Measurements from ENCODE around the gene SV2C.
"Not testable (repeated sequence)": the region's sequence is repeated elsewhere in the genome, so short reads cannot be mapped to it uniquely, and the experiment has no call there.

The SV2C gene

DNA sequence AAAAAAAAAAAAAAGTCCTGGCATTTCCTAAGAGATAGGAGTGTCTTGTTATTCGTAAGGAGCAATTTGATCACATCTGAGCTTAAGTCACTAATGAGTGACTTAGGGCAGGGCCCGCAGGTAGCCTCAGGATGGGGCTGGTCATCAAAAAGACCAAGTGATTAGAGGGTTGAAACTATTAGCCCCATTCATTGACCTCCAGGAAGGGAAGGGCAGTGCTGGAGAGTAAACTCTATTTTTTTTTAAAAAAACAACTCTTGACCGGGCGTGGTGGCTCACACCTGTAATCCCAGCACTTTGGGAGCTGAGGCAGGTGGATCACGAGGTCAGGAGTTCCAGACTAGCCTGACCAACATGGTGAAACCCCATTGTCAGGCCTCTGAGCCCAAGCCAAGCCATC lies 273.7 kb downstream of the SV2C start:
- no peak for DNase-seq

DNA sequence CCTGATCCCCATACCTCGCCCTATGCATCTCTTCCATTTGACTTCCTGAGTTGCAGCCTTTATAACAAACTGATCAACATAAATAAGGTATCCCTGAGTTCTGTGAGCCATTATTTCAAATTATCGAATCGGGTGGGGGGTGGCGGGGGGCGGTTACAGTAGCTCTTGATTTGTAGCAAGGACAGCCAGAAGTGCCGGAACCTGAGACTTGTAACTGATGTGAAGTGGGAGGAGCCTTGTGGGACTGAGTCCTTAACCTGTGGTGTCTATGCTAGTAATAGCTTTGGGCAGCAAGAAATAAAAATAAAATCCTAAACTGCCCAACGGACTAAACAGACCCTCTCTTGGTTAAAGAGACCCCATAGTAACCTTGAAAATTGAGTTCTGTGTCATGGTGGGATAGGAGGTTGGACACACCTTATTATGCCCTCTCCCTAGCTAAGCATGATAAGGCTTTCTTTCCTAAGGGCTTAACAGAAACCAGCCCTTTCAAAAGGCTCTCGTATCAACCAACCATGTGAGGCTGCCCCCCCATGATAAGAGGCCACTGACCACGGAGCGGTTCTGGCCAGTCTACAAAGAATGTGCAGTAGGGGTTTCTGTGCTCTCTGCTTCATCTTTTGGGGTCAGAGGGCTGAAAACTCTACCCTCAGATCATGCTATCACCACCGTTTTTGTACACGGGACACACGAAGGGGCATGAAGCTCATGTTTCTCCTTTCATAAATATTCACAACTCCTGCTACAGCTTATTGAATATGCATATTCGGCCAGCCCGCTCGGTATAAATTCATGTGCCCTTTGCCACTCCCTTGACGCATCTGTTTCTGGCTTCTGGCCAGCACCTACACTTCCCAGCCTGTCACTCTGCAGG lies 280.4 kb downstream of the SV2C start:
- no peak for DNase-seq

DNA sequence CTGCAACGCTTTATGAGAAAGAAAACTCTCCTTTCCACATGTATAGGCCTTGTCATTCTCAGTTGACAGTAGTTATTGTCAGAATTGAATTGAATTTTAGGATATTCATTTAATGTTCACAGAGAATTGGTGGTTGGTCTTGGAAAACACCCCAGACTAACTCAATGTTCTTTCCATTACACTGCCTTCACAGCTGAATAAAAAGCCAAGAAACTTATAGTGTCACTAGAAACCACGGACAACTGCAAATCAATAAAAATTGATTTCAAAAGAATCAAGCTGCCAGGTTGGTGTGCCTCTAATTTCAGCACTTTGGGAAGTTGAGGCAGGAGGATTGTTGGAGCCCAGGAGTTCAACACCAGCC lies 281.0 kb downstream of the SV2C start:
- DNase-seq, result no peak

DNA sequence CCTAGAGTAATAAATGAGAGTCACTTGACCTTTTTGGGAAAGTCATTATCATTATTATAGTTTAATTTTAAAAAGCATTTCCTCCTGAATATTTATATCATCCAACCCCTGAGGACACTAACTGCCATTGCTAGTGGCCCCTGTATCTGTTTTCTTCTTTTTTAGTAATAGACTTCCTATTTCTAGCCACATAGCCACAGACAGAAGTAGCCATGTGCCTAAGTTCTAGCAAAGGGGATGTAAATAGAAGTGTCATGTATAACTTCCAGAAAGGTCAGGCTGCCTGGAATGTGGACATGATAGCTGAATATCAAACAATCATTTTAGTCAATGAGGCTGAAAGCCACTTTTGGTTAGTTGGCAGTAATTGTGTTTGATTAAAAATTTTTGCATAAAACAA lies 282.4 kb downstream of the SV2C start:
- no peak for DNase-seq

DNA sequence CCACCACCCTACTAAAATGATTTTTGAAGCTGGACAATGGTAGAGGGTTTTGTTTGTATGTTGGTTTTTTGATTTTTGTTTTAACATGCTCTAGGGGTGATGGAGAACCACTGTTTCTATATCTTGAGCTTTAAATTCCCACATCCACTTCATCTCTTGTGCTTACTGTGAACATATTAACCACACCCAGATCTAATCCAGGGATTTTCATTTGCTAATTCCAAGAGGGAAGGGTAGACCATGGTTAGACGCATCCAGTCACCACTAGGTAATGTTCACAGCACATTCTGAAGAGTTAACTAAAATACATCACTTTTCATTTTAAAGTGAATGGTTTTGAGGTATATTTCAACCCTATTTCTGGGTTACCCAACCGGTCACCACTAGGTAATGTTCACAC lies 283.4 kb downstream of the SV2C start:
- no peak for DNase-seq

DNA sequence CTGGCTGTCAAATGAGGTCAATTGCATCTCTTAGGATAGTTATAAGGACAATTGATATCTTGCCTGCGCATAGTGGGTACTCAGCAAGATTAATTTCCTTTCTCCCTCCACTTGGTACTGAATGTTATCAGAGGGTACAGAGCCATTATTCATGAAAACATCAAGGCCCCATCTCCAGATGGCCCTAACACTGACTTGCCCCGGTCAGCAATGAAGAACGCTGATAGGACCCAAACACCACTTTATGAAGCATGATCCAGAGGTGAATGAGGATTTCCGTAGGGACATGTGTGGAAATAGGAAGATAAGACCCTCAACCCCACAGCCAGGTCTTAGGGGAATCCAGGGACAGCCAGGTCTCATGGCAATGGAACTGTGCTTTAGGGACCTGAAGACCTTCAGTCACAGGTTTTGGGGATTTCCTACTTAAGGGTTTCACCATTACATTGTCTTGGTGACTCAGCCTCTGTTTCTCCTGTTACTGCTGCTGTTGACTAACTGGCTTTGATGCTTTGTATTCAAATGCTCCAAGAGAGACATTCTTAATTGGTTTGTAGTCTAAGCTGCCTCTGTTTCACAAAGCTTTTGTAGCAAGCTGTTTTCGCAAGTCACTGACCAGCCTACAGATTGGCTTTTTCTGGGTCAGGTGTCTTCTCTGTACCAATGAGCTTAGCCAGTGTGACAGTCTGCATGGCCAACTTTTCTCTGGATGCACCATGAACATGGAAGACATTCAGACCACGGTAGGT lies 284.6 kb downstream of the SV2C start:
- peak; percentile 55 for DNase-seq

DNA sequence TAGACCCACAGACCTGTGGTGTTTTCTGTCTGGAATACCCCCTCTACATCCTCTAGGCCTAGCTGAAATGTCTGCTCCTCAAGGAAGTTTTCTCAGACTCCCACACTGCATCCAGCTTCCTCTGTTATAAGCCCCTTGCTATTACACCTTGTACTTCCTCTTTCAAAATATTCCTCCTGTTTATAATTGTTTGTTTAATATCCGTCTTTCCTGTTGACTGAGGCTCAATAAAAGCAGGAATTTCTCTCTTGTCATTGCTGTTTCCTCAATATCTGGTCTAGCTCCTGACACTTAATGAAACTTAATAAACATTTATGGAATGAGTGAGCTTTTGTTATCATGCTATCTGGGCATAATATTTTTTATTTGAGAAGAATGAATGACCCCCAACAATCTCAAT lies 285.8 kb downstream of the SV2C start:
- no peak for DNase-seq

DNA sequence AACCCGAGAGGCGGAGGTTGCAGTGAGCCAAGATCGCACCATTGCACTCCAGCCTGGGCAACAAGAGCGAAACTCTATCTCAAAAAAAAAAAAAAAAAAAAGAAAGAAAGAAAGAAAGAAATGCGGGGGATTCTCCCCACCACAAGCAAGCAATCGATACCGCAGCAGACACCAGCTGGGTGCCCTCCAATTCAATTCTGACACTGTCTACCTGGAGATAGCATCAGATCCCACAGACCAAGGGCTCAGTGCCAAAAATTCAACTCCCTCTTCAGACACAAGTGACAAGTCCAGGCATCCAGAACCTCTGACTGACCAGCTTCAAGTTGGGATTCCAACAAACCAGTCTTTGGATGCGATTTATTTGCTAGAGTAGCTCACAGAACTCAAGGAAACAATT lies 286.5 kb downstream of the SV2C start:
- not testable (repeated sequence) for DNase-seq

DNA sequence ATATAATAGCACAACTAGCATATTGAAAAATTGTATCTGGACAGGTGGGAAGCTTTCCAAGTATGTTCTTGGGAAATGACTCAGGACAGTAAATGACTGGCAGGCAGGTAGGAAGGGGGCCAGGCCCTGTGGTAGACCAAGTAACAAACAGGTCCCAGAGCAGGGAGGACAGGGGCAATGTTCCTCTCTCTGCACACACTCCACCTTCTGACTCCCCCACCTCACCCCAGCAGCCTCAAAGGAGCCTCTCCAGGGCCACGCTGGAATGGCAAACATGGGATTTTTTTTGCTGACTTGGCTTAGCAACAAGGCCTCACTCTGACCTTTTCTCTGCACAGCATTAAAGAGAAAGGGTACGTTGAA lies 288.8 kb downstream of the SV2C start:
- no peak for DNase-seq

DNA sequence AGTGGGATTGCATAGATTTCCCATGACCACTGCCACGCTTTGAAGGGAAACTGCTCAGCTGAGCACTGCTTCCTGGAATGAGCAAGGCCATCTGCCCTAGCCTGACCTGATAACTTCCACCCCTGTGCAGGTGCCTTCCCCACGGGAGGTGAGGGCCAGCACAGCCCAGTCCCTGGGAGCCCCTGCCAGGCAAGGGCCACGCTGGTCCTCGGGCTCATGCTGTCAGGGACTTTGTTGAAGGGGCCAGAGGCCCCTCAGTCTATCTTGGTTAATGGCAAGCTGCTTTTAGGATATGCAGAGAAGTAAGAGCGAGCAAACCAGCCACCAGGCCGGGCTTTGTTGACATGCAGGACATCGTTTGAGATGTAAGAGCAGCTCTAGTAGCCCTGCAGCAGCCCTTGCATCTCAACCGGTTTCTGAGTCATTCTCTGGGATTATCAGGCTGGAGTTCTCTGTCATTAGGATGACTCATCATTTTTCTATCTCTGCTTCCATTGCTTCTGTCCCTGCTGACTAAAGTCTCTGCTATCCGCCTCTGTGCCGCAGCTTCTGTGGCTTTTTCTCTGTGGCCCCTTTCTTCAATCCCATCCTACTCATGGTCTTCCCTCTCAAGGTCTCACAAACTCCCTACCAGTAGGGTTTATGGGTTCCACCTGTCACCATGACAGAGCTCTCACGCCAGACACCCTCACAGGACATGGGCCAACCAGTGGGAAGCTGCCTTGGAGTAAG lies 289.3 kb downstream of the SV2C start:
- DNase-seq, result no peak

DNA sequence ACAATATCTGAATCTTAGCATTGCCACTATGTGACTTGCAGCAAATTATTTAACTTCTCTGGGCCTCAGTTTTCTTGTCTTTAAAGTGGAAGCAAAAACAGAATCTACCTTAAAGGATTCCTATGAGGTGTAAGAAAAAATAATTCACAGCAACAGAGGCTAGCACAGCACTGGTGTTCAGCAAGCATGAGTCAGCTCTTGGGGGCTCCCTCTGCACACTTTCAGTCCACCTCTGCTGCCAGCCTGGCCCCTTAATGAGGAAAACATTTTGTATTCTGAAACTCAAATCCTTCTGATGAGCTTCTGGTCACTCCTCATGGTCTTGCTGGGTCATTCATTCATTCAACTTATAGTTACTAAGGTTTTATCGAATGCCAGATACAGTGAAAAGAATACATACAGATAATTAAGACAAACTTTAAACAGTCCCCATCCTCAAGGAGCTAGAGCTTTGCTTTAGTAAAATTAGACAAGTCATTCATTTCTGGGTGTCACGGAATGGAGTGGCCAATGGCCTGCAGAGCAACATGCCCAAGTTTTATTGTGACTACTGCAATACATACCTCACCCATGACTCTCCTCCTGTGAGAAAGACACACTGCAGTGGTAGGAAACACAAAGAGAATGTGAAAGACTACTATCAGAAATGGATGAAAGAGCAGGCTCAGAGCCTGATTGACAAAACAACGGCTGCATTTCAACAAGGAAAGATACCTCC lies 293.1 kb downstream of the SV2C start:
- DNase-seq, result no peak

DNA sequence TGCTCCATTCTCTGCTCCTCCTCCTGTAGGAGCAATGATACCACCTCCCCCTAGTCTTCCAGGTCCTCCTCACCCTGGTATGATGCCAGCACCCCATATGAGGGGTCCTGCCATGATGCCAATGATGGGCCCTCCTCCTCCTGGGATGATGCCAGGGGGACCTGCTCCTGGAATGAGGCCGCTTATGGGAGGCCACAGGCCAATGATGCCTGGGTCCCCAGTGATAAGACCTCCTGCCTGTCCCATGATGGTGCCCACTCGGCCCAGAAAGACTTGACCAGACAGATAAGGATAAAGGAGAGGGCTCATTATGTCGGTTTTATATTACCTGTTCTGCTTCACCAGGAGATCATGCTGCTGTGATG lies 293.7 kb downstream of the SV2C start:
- DNase-seq, result no peak

DNA sequence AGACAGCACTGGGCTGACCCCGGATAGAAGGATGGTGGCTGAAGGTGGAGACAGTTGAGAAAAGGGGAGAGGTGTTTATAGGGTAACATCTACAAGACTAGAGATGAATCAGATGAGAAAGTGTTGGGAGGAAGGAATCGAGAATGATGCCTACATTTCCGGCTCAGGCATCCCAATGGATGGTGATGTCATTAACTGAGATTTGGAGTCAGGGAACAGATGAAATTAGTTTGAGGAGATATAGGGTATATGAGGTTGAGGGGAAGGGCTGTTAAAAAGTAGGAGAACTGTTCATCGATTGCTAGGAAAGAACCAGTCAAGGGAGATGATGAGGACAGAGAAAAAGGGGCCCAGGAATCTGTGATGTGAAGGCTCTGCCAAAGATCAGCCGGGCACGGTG lies 295.2 kb downstream of the SV2C start:
- DNase-seq, result no peak

DNA sequence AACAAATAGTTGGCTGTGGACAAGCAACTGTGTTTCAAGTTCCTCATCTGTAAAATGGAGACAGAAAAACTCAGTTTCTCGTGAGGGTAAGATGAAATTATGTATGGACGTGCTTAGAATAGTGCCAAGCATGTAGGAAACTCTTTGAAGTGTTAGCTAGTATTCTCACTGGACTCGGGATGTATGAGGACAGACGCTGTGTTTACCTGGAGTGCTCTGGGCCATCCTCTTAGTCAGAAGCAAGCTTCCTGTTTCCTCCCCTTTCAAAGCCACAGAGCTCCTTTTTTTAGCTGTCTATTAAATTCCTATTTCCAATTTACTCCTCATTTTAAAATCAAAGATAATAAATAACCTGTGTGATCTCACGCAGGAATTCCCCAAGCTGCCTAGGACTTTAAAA lies 296.1 kb downstream of the SV2C start:
- DNase-seq, result no peak

DNA sequence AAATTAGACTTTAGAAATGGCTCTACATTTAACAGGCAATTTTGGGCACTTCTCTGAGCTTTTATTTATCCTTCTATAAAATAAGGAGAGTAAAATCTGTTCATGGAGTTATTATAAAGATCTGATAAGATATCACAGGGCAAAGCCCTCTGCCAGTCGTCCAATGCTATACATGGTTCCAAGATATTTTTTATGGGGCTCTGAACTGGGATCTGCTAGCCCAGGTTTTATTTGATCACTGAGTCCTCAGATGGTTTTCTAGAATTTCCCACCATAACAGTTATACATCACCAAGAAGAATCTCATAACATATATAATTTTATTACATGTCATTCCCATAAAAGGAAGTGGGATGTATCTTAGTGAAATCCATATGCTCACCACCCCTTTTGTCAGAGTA lies 296.7 kb downstream of the SV2C start:
- no peak for DNase-seq

DNA sequence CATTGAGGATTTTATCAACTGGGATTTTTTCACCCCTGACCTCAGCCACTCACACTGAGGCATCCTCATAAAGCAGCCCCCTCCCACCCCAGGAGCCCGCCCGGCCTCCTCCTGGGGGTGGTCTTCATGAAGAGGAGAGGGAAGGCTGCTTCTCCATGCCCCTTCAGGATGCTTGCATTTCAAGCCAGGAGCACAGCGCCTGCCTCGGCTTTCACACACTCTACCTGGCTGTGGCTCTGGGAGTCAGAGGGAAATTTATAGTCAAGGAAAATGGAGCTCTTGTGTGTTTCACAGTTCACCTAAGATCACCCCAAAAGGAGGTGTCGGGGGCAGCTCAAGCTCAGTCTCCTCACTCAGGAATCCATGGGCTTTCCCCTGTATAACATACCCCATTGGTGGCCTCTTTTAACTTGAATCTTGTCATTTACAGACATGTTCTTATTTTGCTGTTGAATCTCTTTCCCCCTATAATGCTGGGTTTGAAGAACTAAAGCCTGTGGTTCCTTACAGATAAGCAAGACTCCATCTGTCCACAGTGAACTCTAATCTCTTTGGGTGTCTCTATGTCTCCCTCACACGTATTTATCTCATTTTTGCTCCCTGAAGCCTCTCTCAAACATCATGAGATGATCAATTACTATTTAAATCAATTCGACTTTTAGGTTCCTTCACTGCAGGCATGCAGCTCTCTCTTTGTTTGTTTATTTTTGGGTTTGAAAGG lies 297.3 kb downstream of the SV2C start:
- DNase-seq, result no peak

DNA sequence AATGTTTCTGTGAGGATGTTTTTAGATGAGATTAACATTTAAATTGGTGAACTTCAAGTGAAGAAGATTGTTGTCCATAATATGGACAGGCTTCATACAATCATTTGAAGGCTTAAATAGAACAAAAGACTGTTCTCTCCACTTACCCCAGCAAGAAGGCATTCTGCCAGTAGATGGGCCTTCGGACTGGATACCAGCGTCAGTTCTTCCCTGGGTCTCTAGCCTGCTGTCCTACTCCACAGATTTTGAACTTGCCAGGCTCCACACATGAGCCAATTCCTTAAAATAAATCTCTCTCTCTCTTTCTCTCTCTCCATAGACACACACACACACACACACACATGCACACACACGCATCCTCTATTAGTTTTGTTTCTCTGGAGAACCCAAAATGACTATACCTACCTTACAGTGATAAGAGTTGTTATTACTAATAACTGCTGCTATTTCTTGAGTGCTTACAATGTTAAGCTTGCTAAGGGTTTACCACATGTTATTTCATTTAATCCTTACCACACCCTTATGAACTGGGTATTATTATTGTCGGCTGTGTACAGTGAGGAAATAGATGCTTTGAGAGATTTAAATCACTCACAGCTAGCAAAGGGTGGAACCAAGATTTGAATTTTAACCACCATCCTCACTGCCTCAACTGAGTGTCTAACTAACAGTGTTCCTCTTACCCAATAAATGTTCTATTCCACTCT lies 300.1 kb downstream of the SV2C start:
- no peak for DNase-seq

DNA sequence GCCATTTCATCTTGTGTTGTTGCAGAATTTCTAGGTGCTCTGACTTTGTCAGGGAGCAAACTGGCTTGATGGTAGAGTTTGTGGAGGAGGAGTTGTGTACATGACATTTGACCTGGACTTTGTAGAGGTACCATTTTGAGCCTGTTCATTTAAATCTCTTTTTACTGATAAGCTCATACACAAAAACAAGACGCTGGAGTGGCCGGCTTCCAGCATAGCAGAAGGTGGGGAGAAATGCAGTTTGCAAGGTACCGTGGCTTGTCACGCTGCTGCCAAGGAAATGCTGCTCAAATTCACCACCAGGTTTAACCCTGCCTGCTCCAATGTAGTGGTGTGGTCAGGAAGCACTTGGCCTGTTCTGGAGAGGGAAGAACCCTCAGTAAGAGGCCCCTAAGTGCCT lies 301.0 kb downstream of the SV2C start:
- no peak for DNase-seq

DNA sequence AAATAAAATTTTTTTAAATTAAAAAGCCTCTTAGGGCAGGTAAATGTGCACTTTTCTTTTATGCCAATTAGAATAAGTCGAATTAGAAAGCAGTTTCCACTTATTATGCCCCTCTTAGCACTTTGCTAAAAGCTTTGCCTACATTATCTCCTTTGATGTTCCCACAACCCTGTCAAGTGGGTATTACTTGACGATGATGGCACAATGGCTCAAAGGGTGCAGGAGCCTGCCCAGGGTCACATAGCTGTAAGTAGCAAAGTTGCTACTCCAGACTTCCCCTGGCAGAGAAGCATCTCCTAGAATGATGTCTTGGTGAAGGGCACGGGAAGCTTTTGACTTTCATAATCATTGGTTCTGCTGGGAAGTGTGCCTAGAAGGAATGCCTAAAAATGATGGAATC lies 301.5 kb downstream of the SV2C start:
- DNase-seq, result no peak

DNA sequence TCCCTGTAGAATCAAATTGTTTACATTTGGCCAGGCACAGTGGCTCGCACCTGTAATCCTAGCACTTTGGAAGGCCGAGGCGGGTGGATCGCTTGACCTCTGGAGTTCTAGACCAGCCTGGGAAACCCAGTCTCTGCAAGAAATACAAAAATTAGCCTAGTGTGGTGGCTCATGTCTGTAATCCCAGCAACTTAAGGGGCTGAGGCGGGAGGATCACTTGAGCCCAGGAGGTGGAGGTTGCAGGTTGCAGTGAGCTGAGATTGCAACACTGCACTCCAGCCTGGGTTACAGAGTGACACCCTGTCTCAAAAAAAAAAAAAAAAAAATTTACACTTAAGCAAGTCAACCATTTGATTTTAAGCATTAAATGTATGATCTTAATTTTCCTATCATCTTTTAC lies 302.4 kb downstream of the SV2C start:
- no peak for DNase-seq

DNA sequence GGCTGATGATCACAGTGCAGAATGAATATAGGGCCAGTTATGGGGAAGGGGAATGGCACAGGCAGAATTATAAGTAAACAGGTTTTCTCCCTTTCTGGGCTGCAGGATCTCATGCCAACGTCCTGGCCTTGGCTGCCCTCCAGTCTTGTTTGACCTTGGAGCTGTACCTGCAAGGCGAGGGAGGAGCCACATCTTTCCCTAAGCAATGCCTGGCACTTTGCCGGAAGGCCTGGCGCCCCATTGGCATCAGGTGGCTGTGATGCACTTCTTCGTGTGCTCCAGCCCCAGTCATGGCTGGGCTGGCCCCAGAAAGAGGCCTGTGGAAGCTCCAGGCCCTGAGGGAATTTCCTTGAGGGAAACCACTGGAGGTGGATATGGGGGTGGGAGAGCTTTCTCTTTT lies 303.2 kb downstream of the SV2C start:
- no peak for DNase-seq

DNA sequence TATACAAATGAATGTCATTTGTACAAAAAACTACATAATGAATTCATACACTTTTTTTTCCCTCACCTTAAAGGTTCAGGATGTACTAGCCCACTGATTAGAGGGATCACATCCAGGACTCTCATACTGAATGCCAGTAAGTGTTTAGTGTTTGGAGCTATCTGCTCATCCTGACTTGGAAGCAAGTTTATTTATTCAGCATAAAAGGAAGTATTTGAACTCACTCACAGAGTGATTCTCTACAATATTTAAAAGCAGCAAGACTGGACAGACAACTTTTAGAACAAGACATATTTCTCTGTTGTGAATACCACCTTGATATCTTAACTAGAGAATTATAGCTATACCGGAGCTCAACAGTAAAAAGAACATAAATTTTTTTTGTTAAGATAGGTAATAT lies 305.1 kb downstream of the SV2C start:
- no peak for DNase-seq
